SU-DHL-6 (cell line): Measurements from ENCODE around the gene CALCOCO2.

Experiments used
- H2AFZ ChIP-seq: fragments of 200-600 bp; sonication (generic); 2 replicates; pipeline ENCODE4 v1.6.1; 2014; ENCODE audit warnings: low read depth, mild to moderate bottlenecking, moderate library complexity, mixed read lengths, antibody characterized with exemption, low read length; ENCODE audit not compliant: severe bottlenecking
- H3F3A ChIP-seq: fragments of 200-600 bp; shearing (Covaris generic); 2 replicates; pipeline ENCODE4 v1.6.0; 2016; ENCODE audit warnings: antibody characterized with exemption, mild to moderate bottlenecking; ENCODE audit not compliant: insufficient read depth
- H3K27ac ChIP-seq: fragments of 200-600 bp; sonication (generic); 2 replicates; pipeline ENCODE4 v1.5.1; 2016; ENCODE audit warnings: low read depth, mild to moderate bottlenecking, low read length, moderate library complexity, mixed read lengths
- H3K27me3 ChIP-seq: fragments of 200-600 bp; sonication (generic), shearing (Covaris generic); 2 replicates; pipeline ENCODE4 v1.6.0; 2014; ENCODE audit warnings: mild to moderate bottlenecking, low read length
- H3K36me3 ChIP-seq: fragments of 200-600 bp; sonication (generic); 2 replicates; pipeline ENCODE4 v1.6.1; 2014; ENCODE audit warnings: mild to moderate bottlenecking, low read length, mixed read lengths
- H3K4me2 ChIP-seq: fragments of 300-600, 200-600 bp; shearing (Covaris generic), sonication (generic); 2 replicates; pipeline ENCODE4 v1.6.0; 2014; ENCODE audit warnings: low read length, low read depth, mild to moderate bottlenecking; ENCODE audit not compliant: poor library complexity, severe bottlenecking
- H3K4me3 ChIP-seq: fragments of 200-600 bp; sonication (generic); 2 replicates; pipeline ENCODE4 v1.5.1; 2014; ENCODE audit warnings: antibody characterized with exemption, low read length, mild to moderate bottlenecking, mixed read lengths; ENCODE audit not compliant: insufficient read depth, poor library complexity, severe bottlenecking
- H3K79me2 ChIP-seq: fragments of 200-600 bp; sonication (generic); 2 replicates; pipeline ENCODE4 v1.6.1; 2014; ENCODE audit warnings: mild to moderate bottlenecking, low read length, moderate library complexity; ENCODE audit not compliant: insufficient read depth
- H3K9ac ChIP-seq: fragments of 200-600 bp; sonication (generic); 2 replicates; pipeline ENCODE4 v1.7.0; 2014; ENCODE audit warnings: mild to moderate bottlenecking, low read length
- H3K9me2 ChIP-seq: fragments of 200-600 bp; sonication (generic); replicated peaks from 2 replicates; pipeline ENCODE4 v1.6.1; 2014; ENCODE audit warnings: low read length; ENCODE audit not compliant: insufficient read depth
- H3K9me3 ChIP-seq: fragments of 200-600 bp; sonication (generic); 2 replicates; pipeline ENCODE4 v1.6.1; 2014; ENCODE audit warnings: low read length, mixed read lengths; ENCODE audit not compliant: insufficient read depth
- H4K20me1 ChIP-seq: fragments of 200-600 bp; sonication (generic); 2 replicates; pipeline ENCODE4 v1.6.1; 2014; ENCODE audit warnings: low read depth, mild to moderate bottlenecking, antibody characterized with exemption, low read length, moderate library complexity, mixed read lengths
- EZH2phosphoT487 ChIP-seq: fragments of 200-600 bp; sonication (generic), shearing (Covaris generic); conservative IDR thresholded peaks from 2 replicates; pipeline ENCODE4 v1.6.1; 2018; ENCODE audit warnings: mild to moderate bottlenecking, antibody characterized with exemption, low read length, moderate library complexity, mixed read lengths
- TF ChIP-seq, protein P1 (sequence below): fragments of 200-600 bp; sonication (generic); IDR thresholded peaks from one replicate; pipeline ENCODE4 v1.5.1; 2017; ENCODE audit warnings: antibody characterized with exemption, mild to moderate bottlenecking, low read length, moderate library complexity; ENCODE audit not compliant: insufficient read depth, poor library complexity, severe bottlenecking

CALCOCO2 gene

DNA sequence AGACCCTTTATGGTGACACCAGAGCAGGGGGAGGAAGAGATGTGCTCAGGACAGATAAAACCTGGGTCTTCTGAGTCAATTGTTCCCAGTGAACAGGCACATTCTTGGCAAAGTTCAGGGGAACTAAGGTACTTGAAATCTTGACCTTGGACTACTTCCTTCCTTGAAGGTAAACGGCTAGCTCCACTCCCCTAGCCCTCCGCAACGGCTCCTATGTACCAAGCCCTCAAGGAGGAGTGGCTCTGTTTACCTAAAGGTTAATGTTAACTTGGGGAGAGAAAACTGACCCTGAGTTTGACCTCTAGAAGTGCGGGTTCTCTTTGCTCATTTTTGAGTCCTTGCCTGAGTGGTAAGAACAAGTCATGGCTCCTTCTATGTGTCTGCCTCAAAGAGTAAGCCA lies 21.7 kb upstream of the CALCOCO2 start:
- Histone ChIP-seq H3F3A (no peaks in the 10 kb centered on the region), H3K36me3 (no peaks in the 10 kb centered on the region), H3K4me2 (no peak overlapping the region), H4K20me1 (no peaks in the 10 kb centered on the region), H2AFZ (no peak overlapping the region), H3K27me3 (no peaks in the 10 kb centered on the region), H3K9ac (no peak overlapping the region), H3K4me3 (no peak overlapping the region), H3K9me2 (no peaks in the 10 kb centered on the region), H3K27ac (no peak overlapping the region), H3K9me3 (no peaks in the 10 kb centered on the region), H3K79me2 (no peaks in the 10 kb centered on the region)
- TF ChIP-seq, protein P1, sequence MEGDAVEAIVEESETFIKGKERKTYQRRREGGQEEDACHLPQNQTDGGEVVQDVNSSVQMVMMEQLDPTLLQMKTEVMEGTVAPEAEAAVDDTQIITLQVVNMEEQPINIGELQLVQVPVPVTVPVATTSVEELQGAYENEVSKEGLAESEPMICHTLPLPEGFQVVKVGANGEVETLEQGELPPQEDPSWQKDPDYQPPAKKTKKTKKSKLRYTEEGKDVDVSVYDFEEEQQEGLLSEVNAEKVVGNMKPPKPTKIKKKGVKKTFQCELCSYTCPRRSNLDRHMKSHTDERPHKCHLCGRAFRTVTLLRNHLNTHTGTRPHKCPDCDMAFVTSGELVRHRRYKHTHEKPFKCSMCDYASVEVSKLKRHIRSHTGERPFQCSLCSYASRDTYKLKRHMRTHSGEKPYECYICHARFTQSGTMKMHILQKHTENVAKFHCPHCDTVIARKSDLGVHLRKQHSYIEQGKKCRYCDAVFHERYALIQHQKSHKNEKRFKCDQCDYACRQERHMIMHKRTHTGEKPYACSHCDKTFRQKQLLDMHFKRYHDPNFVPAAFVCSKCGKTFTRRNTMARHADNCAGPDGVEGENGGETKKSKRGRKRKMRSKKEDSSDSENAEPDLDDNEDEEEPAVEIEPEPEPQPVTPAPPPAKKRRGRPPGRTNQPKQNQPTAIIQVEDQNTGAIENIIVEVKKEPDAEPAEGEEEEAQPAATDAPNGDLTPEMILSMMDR, result no peak
- TF ChIP-seq EZH2phosphoT487, result no peak

DNA sequence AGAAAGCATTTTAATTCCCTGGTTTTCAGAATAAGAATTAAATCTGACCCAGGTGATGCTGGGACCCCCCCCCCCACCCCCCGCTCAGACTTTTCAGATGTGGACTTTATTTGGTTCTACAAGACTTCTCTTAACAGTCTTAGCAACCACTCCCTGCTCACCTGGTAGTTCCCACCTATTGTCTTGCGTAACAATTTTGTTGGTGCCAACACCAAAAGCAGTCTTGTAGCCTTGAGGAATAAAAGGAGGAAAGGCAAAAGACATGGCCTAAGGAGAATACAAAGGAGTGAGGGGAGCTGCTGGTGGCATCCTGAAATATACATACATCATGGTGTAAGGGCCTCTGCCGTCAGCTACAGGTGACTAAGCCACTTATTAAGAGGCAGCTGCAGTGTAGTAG lies 18.8 kb upstream of the CALCOCO2 start:
- Histone ChIP-seq H3F3A (no peaks in the 10 kb centered on the region), H3K27ac (no peak overlapping the region), H3K9ac (no peak overlapping the region), H4K20me1 (no peaks in the 10 kb centered on the region), H3K4me2 (no peak overlapping the region), H3K9me3 (no peaks in the 10 kb centered on the region), H3K4me3 (no peak overlapping the region), H2AFZ (no peak overlapping the region), H3K36me3 (no peaks in the 10 kb centered on the region), H3K79me2 (no peaks in the 10 kb centered on the region), H3K9me2 (no peaks in the 10 kb centered on the region), H3K27me3 (no peaks in the 10 kb centered on the region)
- no peak for TF ChIP-seq EZH2phosphoT487
- TF ChIP-seq, protein P1, result no peak

DNA sequence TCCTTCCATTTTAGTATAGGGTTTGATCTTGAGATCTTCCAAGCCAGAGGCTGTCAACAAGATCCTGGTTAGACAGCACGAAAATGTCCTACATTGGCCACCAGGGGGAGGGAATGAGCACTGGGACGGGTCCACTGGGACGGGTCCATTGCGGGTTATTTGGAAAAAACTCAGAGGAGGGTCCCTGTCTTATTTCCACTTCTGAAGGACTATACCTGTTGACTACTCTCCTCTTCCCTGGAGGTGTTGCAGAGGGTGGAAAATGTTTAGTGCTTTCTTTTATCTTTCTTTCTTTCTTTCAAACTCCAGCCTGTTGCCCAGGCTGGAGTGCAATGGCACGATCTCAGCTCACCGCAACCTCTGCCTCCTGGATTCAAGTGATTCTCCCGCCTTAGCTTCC lies 16.3 kb upstream of the CALCOCO2 start:
- Histone ChIP-seq H4K20me1 (no peaks in the 10 kb centered on the region), H3K36me3 (no peaks in the 10 kb centered on the region), H3K9me3 (no peaks in the 10 kb centered on the region), H3K4me3 (no peak overlapping the region), H3K27me3 (no peaks in the 10 kb centered on the region), H3K4me2 (no peak overlapping the region), H2AFZ (no peak overlapping the region), H3K9me2 (no peaks in the 10 kb centered on the region), H3K79me2 (no peaks in the 10 kb centered on the region), H3K9ac (no peak overlapping the region), H3F3A (no peaks in the 10 kb centered on the region), H3K27ac (no peak overlapping the region)
- TF ChIP-seq, protein P1, result peak; percentile 40
- no peak for TF ChIP-seq EZH2phosphoT487
